Ascending aorta (tissue), 2 donors: ENCODE results near the gene CCDC78. TPM values are rescaled to one million over a fixed set of nuclear protein-coding genes. Genes with fewer than 3 reads are reported as not detected.
A peak's percentile ranks its signal among the peaks of the same experiment; 100 is the strongest.

Source experiments
- DNase-seq, 2 donors: peaks; one replicate each; pipeline ENCODE4 v3.0.0-alpha.2; 2019; ENCODE audit warnings: low spot score in 2 of 2
- H3K27ac ChIP-seq, 2 donors: fragments of 200-600 bp; sonication (generic); one replicate each; pipeline ENCODE4 v1.5.1; 2016 to 2017; ENCODE audit warnings: mild to moderate bottlenecking in 1 of 2
- H3K27me3 ChIP-seq: fragments of 200-600 bp; sonication (generic); one replicate; pipeline ENCODE4 v1.5.1; 2017
- H3K36me3 ChIP-seq, 2 donors: fragments of 200-600 bp; sonication (generic); one replicate each; pipeline ENCODE4 v1.5.1; 2016
- H3K4me1 ChIP-seq, 2 donors: fragments of 200-600 bp; sonication (generic); one replicate each; pipeline ENCODE4 v1.5.1; 2016 to 2017; ENCODE audit warnings: mild to moderate bottlenecking in 1 of 2
- H3K4me3 ChIP-seq, 2 donors: fragments of 200-600 bp; sonication (generic); one replicate each; pipeline ENCODE4 v1.5.1; 2016 to 2017; ENCODE audit warnings: mild to moderate bottlenecking in 1 of 2
- H3K9me3 ChIP-seq, 2 donors: fragments of 200-600 bp; sonication (generic); one replicate each; pipeline ENCODE4 v1.5.1; 2016
- intact Hi-C: fragments of 100-400 bp; cut with DNase I; formaldehyde crosslinking; loops from one replicate; pipeline ENCODE4 v1.15.1; 2023
- total RNA-seq: library from RNA; depleted of rRNA; stranded (reverse); fragments of >200 nt; gene quantifications from one replicate; pipeline ENCODE4 v1.1.0, GENCODE V29; 2016
- TF ChIP-seq, protein P1 (sequence below), 3 experiments: fragments of 200-600 bp in 2 of 3; fragments of 450-650 bp in 1 of 3; sonication (generic) in 2 of 3; IDR thresholded peaks; one replicate each; pipeline ENCODE4 v1.5.1; 2016 to 2019; ENCODE audit warnings: antibody characterized with exemption in 3 of 3, mild to moderate bottlenecking in 1 of 3, moderate library complexity in 1 of 3

CCDC78 gene
- total RNA-seq, 1 donor from 2014 or later, result 8.2 TPM

DNA sequence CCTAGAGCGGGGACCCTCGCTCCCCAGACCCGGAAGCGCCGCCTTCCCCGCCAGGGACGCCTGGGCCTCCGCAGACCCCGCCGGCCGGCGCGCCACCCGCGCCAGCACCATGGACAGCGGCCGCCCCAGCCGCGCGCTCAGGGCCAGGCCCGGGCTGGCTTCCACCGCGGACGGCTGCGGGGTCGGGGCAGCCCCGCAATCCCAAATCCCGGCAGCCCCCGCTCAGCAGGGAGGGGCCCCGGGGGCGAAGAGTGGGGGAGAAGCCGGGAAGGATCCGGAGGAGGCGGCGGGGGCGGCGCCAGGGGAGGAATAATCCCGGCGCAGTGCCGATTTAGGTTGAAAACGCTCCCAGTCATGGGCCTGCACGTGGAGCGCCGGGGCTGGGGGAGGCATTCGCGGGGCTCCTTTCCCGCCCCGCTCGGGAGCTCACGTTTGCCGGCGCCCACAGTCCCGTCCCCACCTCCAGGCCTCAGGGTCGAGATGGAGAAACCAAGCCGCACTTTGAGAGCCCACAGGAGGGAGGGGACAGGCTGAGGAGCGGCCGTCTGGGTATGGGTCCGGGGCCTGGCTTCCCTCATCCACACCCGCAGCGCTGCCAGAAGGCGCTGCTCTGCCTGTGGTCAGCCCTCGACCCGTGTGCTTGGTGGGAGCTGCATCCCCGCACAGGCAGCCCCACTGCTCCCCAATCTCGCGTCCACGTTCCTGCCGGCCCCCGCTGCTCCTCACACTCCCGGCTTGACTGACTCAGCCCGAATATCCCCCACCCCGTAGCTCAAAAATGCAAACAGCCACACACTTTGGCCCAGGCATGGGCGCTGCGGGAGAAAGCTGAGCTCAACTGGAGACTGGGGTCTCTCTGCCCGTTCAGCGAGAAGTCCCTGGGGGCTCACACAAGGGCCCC is 25.3 kb downstream of the CCDC78 start:
- Histone ChIP-seq H3K4me3 (no peak overlapping the region), H3K36me3 (no peaks in the 10 kb centered on the region), H3K27me3 (peaks cover 29% of the 10 kb centered on the region), H3K27ac (no peak overlapping the region), H3K4me1 (peaks cover 0 to under 1% of the 10 kb centered on the region in 2 donors), H3K9me3 (no peaks in the 10 kb centered on the region)
- intact Hi-C loops, result no loop called here
- DNase-seq, result no peak
- TF ChIP-seq, protein P1, sequence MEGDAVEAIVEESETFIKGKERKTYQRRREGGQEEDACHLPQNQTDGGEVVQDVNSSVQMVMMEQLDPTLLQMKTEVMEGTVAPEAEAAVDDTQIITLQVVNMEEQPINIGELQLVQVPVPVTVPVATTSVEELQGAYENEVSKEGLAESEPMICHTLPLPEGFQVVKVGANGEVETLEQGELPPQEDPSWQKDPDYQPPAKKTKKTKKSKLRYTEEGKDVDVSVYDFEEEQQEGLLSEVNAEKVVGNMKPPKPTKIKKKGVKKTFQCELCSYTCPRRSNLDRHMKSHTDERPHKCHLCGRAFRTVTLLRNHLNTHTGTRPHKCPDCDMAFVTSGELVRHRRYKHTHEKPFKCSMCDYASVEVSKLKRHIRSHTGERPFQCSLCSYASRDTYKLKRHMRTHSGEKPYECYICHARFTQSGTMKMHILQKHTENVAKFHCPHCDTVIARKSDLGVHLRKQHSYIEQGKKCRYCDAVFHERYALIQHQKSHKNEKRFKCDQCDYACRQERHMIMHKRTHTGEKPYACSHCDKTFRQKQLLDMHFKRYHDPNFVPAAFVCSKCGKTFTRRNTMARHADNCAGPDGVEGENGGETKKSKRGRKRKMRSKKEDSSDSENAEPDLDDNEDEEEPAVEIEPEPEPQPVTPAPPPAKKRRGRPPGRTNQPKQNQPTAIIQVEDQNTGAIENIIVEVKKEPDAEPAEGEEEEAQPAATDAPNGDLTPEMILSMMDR (IDR thresholded peaks at IDR 0.05), result no peak

DNA sequence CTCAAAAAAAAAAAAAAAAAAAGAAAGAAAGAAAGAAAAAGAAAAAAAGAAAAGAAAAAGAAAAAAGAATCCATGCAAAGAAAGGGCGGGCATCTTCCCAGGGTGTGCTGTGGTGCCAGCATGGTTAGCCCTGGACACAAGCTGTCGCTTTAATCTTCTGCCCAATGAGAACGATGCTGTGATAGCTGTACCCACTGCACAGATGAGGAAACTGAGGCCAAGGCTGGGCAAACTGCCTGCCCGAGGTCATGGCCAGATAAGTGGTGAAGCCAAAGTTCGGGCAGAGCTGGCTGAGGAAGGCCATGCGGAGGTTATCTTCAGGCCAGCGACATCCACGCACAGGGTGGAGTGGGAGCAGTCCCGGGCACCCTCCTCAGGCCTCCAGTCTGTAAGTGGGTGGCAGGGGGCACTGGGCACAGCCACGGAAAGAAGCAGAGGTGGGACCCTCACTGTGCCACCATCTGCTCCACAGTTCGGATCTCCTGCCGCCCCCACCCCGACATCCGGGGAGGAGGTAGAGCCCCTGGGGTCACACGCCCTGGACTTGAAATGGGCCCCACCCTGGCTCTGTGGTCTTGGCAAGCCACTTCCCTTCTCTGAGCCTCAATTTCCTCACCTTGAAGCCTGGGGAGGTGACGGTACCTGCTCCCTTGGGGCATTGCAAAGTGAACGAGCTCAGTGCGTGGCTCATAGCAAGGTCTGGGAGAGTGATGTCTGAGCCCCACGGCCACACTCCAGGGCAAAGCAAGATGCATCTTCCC is 27.2 kb downstream of the CCDC78 start:
- Histone ChIP-seq H3K36me3 (no peaks in the 10 kb centered on the region), H3K27me3 (peaks cover 38% of the 10 kb centered on the region), H3K4me1 (peaks cover 6 to 7% of the 10 kb centered on the region in 2 donors), H3K9me3 (no peaks in the 10 kb centered on the region), H3K27ac (no peak overlapping the region), H3K4me3 (no peak overlapping the region)
- TF ChIP-seq, protein P1 (IDR thresholded peaks at IDR 0.05), result no peak
- intact Hi-C loops, result no loop called here
- DNase-seq, result no peak

DNA sequence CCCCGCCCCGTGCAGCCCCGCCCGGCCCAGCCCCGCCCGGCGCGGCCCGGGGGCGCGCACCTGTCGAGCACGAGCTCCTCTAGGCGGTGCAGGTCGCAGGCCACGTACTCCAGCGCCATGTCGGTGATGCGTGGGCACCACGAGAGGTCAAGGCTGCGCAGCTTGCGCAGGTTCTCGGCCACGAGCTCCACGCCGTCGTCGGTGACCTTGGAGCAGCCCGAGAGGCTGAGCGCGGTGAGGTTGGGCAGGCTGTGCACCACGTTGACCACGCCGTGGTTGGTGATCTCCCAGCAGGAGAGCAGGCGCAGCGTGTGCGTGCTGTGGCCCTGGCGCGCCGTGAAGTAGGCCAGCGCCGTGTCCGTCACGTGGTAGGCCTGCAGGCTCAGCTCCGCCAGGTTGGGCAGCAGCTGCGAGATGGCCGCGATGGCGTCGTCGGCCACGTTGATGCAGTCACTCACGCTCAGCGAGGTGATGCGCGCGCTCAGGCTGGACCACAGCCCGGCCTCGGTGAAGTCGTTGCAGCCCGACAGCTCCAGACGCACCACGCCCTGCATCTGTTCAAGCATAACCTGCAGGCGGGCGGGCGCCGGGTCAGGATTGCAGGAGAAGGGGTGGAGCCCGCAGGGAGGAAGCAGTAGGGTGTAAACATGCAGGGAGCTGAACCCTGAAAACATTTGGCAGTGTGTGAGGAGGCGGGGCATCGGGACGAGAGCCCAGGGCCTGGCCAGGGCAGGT is 30.7 kb downstream of the CCDC78 start:
- intact Hi-C loops, result no loop called here
- peaks cover 35% of the 10 kb centered on the region for H3K27me3 ChIP-seq
- no peaks in the 10 kb centered on the region for H3K9me3 ChIP-seq
- DNase-seq, result no peak
- no peaks in the 10 kb centered on the region for H3K36me3 ChIP-seq
- TF ChIP-seq, protein P1 (IDR thresholded peaks at IDR 0.05), result no peak
- no peak overlapping the region for H3K27ac ChIP-seq
- peaks cover 6 to 8% of the 10 kb centered on the region in 2 donors for H3K4me1 ChIP-seq
- H3K4me3 ChIP-seq, result peak overlapping the region; percentile 2 to 45

DNA sequence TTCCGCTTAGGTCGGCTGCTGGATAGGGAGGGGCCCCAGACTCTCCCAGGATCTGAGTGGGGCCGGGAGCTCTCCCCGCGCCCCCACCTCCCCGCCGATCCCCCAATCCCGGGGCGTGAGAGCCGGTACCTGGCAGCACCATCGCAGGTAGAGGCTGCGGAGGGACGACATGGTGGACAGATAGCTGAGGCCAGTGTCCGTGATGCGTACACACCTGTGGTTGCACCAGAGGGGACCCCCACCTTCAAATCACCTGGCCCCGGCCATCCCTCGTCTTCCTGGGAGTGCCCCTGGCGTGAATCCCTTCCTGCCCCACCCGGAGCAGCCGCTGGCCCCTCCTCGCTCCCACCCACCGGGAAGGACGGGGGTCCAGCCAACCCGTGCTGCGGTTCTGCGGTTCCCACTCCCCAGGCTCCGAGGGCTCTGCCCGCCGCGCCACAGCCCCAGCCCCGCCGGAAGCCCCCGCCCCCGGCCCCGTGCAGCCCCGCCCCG is 31.3 kb downstream of the CCDC78 start:
- peaks cover 6 to 8% of the 10 kb centered on the region in 2 donors for H3K4me1 ChIP-seq
- H3K36me3 ChIP-seq, result no peaks in the 10 kb centered on the region
- intact Hi-C loops, result no loop called here
- TF ChIP-seq, protein P1 (IDR thresholded peaks at IDR 0.05), result no peak
- no peaks in the 10 kb centered on the region for H3K9me3 ChIP-seq
- H3K4me3 ChIP-seq, result peak overlapping the region; percentile 9 to 45
- no peak overlapping the region for H3K27ac ChIP-seq
- DNase-seq, result no peak
- peaks cover 29% of the 10 kb centered on the region for H3K27me3 ChIP-seq

DNA sequence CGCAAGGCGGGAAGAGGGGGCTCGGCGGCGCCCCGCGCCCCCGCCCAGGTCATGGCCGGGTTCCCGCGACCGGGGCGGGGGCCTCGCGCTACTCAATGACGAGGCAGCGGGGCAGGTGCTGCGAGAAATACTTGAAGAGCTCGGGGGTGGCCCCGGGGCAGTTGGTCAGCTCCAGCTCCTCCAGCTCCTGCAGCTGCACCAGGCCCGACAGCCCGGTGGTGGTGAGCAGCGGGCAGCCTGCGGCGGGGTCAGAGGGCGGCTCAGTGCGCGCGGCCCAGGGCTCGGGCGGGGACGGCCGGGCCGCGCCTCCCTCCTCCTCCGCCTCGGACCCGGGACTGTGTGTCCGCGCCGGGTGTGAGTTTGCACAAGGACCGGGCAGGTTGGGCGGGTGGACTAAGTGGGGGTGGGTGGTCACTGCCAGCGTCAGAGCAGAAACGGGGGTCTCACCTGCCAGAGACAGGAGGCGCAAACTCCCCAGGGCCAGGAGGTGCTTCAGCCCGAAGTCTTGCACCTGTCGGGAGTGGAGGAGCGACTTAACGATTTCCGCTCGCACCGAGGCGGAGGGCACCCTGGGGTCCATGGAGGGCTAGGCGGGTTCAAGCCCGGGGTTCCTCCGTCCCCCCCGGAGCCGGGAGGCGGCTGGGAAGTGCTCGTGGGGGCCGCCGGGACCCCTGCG is 31.9 kb downstream of the CCDC78 start:
- Histone ChIP-seq H3K27me3 (peaks cover 28% of the 10 kb centered on the region), H3K27ac (no peak overlapping the region), H3K4me1 (peaks cover 12 to 13% of the 10 kb centered on the region in 2 donors), H3K4me3 (peak overlapping the region; percentile 9 to 45), H3K9me3 (no peaks in the 10 kb centered on the region), H3K36me3 (no peaks in the 10 kb centered on the region)
- no peak for DNase-seq
- intact Hi-C loops, result no loop called here
- TF ChIP-seq, protein P1 (IDR thresholded peaks at IDR 0.05), result no peak
